Tibial nerve (tissue), 4 donors: ENCODE data around the gene THEM5. TPM values are rescaled to one million over a fixed set of nuclear protein-coding genes. Genes with fewer than 3 reads are reported as not detected.

Source experiments
- DNase-seq, 2 donors: peaks; one replicate each; pipeline ENCODE4 v3.0.0-alpha.2; 2019; ENCODE audit warnings: low spot score in 2 of 2
- H3K27ac ChIP-seq, 4 donors: fragments of 200-600 bp; sonication (generic) in 3 of 4; one replicate each; pipeline ENCODE4 v1.5.1; 2017 to 2019; ENCODE audit warnings: mild to moderate bottlenecking in 1 of 4
- H3K27me3 ChIP-seq, 2 donors: fragments of 200-600 bp; sonication (generic) in 1 of 2; one replicate each; pipeline versions ENCODE4 v1.5.1 to v1.6.0; 2017 to 2019
- H3K36me3 ChIP-seq, 3 donors: fragments of 200-600 bp; sonication (generic); one replicate each; pipeline ENCODE4 v1.5.1; 2018 to 2019
- H3K4me1 ChIP-seq, 4 donors: fragments of 200-600 bp; sonication (generic) in 3 of 4; one replicate each; pipeline ENCODE4 v1.5.1; 2017 to 2019
- H3K4me3 ChIP-seq, 4 donors: fragments of 200-600 bp; sonication (generic) in 3 of 4; one replicate each; pipeline ENCODE4 v1.5.1; 2017 to 2019; ENCODE audit warnings: mild to moderate bottlenecking in 1 of 4, moderate library complexity in 1 of 4
- H3K9me3 ChIP-seq, 4 donors: fragments of 200-600 bp; sonication (generic) in 3 of 4; one replicate each; pipeline ENCODE4 v1.5.1; 2017 to 2019
- CTCF ChIP-seq, 5 experiments: fragments of 200-600 bp in 3 of 5; fragments of 450-650 bp in 2 of 5; sonication (generic) in 3 of 5; IDR thresholded peaks; one replicate each; pipeline ENCODE4 v1.5.1; 2016 to 2019; ENCODE audit warnings: antibody characterized with exemption in 5 of 5, mild to moderate bottlenecking in 3 of 5, moderate library complexity in 2 of 5
- EP300 ChIP-seq, 2 donors: sonication (generic); formaldehyde crosslinking; IDR thresholded peaks; one replicate each; pipeline ENCODE4 v1.6.1; 2017; ENCODE audit warnings: antibody characterized with exemption in 2 of 2, mild to moderate bottlenecking in 1 of 2
- POLR2A ChIP-seq, 2 donors: fragments of 450-650 bp; IDR thresholded peaks; one replicate each; pipeline ENCODE4 v1.6.1; 2017; ENCODE audit warnings: antibody characterized with exemption in 2 of 2, mild to moderate bottlenecking in 2 of 2, moderate library complexity in 2 of 2
- WGBS, 2 donors: methylation state at CpG; one replicate each; pipeline ENCODE4 v1.1.5; 2018; 5-methylcytosine and 5-hydroxymethylcytosine counted together
- total RNA-seq, 4 donors: library from RNA; depleted of rRNA; stranded (reverse); fragments of >200 nt; gene quantifications; one replicate each; pipeline ENCODE4 v1.1.0, GENCODE V29; 2016

Gene THEM5
- total RNA-seq, 4 donors from 2014 or later = not detected

DNA sequence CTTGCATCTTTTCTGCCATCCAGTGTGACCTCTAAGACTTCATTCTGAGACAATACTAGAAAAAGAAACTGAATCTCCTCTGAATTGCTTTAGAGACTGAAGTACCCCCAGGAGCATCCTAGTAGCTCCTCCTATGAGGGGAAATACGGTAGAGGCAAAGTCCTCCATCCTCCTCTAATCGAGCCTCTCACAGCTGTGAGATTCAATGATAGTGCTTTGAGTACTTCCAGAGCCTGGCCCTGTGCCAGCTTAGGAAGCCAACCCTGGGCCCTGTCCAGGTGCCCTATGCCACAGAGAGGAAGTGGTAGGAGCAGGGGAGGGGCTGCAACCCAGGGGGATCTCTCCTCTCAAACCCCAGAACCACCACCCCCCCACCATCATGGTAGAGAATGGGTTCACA is 32.6 kb downstream of the THEM5 start:
- Histone ChIP-seq H3K4me1 (no peaks in the 10 kb centered on the region), H3K27me3 (peaks cover 0 to 4% of the 10 kb centered on the region in 2 donors), H3K36me3 (no peaks in the 10 kb centered on the region), H3K27ac (no peak overlapping the region), H3K4me3 (no peak overlapping the region), H3K9me3 (no peaks in the 10 kb centered on the region)
- TF ChIP-seq CTCF (IDR thresholded peaks at IDR 0.05) (no peak), POLR2A (IDR thresholded peaks at IDR 0.05) (no peak), EP300 (IDR thresholded peaks at IDR 0.05) (no peak)
- 18 to 29% methylated on average over 2 of the region's 2 CpGs for WGBS, 2 donors
- no peak for DNase-seq

DNA sequence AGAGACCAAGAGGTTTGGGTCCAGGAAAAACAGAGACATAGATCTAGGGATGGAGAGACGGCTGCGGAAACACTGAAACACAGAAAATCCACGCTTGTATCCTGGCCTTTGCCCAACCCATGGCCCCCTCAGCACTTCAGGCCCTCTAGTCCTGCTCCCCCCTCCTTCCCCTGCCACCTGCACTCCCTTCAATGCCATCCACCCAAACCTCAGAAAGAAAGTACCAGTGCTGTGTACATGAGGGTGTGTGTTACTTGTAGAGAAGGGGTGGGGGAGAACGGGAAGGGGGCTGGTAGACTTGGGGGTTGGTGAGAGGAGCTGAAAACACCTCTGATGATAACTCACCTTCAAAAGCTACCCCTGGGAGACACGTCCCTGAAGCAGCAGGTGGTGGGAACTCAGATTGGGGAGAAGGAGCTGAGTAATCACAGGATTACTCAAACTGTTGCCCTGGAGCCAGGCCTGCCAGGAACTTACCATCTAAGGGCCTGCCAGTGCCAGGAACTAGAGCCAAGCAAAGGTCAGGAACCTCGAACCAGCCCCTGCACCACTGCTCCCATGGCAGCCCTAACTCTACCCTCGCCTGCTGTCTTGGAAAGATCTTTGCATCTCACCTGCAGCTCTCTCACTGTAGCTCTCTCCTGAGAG is 33.4 kb downstream of the THEM5 start:
- H3K4me3 ChIP-seq = no peak overlapping the region
- TF ChIP-seq POLR2A (IDR thresholded peaks at IDR 0.05) = no peak
- no peak for TF ChIP-seq EP300 (IDR thresholded peaks at IDR 0.05)
- no peak for TF ChIP-seq CTCF (IDR thresholded peaks at IDR 0.05)
- DNase-seq = no peak
- H3K27ac ChIP-seq = no peak overlapping the region
- 78 to 80% methylated on average over 7 of the region's 7 CpGs for WGBS, 2 donors
- H3K9me3 ChIP-seq = no peaks in the 10 kb centered on the region
- no peaks in the 10 kb centered on the region for H3K4me1 ChIP-seq
- no peaks in the 10 kb centered on the region for H3K36me3 ChIP-seq
- H3K27me3 ChIP-seq = peaks cover 0 to 4% of the 10 kb centered on the region in 2 donors

DNA sequence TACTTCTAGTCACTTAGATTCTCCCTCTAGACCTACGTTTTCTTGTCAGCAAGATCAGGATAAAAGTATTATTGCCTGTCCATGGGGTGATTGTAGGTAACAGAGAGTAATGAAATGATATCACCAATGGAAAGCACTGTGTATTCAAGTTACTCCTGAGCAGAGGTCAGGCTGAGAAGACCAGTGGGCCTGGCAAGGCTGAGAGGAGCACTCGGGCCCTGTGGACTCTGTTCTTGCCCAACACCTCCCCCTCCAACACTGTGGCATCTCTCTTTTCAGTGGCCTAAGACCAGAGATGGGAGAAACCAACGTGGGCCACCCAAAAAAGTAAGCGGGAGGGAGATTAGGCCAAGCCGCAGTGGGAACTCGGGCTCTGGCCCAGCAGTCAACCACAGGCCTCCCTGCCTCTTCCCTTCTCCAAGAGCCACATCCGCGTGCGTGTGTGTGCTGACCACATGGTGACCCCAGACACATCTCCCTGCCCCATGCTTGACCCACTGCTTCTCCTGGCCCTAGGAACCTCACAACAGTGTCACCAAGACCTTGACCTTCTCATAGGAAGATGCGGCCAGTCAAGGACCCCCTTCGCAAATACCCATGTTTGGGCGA is 34.2 kb downstream of the THEM5 start:
- no peaks in the 10 kb centered on the region for H3K36me3 ChIP-seq
- DNase-seq = no peak
- no peak overlapping the region for H3K27ac ChIP-seq
- no peaks in the 10 kb centered on the region for H3K9me3 ChIP-seq
- H3K4me3 ChIP-seq = no peak overlapping the region
- TF ChIP-seq CTCF (IDR thresholded peaks at IDR 0.05) (no peak), EP300 (IDR thresholded peaks at IDR 0.05) (no peak), POLR2A (IDR thresholded peaks at IDR 0.05) (no peak)
- WGBS, 2 donors = 78 to 89% methylated on average over 12 of the region's 12 CpGs
- H3K4me1 ChIP-seq = no peaks in the 10 kb centered on the region
- H3K27me3 ChIP-seq = peaks cover 0 to 4% of the 10 kb centered on the region in 2 donors

DNA sequence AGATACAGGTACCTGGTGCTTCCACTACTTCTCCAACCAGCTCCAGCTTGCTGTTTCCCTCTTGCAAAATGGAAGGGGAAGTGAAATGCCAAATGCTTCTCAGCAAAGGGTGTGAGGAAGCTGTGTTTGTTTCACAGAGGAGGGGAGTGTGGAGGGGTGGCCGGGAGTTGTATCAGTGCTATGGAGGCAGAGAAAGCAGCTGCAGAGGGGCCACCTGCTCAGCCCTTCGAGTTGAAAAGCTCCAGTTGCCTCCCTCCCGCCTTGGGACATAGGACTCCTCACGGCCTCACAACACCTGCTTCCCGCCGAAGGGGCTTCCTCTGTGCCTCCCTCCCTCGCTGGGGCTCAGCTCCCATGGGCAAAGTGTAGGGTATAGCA is 36.2 kb downstream of the THEM5 start:
- WGBS, 2 donors = 53 to 67% methylated on average over 7 of the region's 7 CpGs
- Histone ChIP-seq H3K9me3 (no peaks in the 10 kb centered on the region), H3K4me3 (no peak overlapping the region), H3K27ac (no peak overlapping the region), H3K27me3 (peaks cover 0 to 4% of the 10 kb centered on the region in 2 donors), H3K4me1 (no peaks in the 10 kb centered on the region), H3K36me3 (no peaks in the 10 kb centered on the region)
- DNase-seq = no peak
- no peak for TF ChIP-seq CTCF (IDR thresholded peaks at IDR 0.05)
- TF ChIP-seq EP300 (IDR thresholded peaks at IDR 0.05) = no peak
- TF ChIP-seq POLR2A (IDR thresholded peaks at IDR 0.05) = no peak

GRCh38 chr1:151816548-151817352 is 36.8 kb downstream of the THEM5 start:
- Histone ChIP-seq H3K27me3 (no peaks in the 10 kb centered on the region), H3K4me1 (no peaks in the 10 kb centered on the region), H3K4me3 (no peak overlapping the region), H3K9me3 (no peaks in the 10 kb centered on the region), H3K27ac (no peak overlapping the region), H3K36me3 (no peaks in the 10 kb centered on the region)
- TF ChIP-seq CTCF (IDR thresholded peaks at IDR 0.05) (no peak), EP300 (IDR thresholded peaks at IDR 0.05) (no peak), POLR2A (IDR thresholded peaks at IDR 0.05) (no peak)
- WGBS, 2 donors = 74 to 85% methylated on average over 20 to 25 of the region's 26 CpGs
- DNase-seq = no peak
